ENCODE measurements around the gene APOH.

DNA sequence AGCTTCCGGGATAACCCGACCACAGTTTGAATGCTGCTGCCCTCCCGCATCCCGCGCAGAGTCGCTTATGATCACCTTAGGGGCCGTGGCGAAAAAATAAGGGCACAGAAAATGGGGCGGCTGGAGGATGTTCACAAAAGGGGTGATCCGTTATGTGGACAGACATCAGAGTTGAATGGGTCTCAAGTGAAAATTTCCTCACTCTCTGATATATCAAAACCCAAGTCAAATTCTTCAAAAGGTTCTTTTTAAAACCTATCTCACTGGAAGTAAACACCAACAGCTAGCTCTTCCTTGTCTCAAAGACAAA, 36.9 kb downstream of the APOH start:
- TF ChIP-seq, protein P1, sequence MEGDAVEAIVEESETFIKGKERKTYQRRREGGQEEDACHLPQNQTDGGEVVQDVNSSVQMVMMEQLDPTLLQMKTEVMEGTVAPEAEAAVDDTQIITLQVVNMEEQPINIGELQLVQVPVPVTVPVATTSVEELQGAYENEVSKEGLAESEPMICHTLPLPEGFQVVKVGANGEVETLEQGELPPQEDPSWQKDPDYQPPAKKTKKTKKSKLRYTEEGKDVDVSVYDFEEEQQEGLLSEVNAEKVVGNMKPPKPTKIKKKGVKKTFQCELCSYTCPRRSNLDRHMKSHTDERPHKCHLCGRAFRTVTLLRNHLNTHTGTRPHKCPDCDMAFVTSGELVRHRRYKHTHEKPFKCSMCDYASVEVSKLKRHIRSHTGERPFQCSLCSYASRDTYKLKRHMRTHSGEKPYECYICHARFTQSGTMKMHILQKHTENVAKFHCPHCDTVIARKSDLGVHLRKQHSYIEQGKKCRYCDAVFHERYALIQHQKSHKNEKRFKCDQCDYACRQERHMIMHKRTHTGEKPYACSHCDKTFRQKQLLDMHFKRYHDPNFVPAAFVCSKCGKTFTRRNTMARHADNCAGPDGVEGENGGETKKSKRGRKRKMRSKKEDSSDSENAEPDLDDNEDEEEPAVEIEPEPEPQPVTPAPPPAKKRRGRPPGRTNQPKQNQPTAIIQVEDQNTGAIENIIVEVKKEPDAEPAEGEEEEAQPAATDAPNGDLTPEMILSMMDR (IDR thresholded peaks at IDR 0.05), result no peak
- TF ChIP-seq POLR2A (IDR thresholded peaks at IDR 0.05), result no peak

Measured in upper lobe of left lung (tissue), 4 donors.